IMR-90 (cell line): Measurements from ENCODE around the gene SLC35D2.

ENCODE experiments used
- CEBPB ChIP-seq: IDR thresholded peaks from 2 replicates; pipeline ENCODE4 v1.6.1; 2012; ENCODE audit warnings: low read depth, low read length, improper control_type of control experiment
- TF ChIP-seq, protein P1 (sequence below): conservative IDR thresholded peaks from 2 replicates; pipeline ENCODE4 v1.5.1; 2012; ENCODE audit warnings: mild to moderate bottlenecking, low read depth, low read length, improper control_type of control experiment

DNA sequence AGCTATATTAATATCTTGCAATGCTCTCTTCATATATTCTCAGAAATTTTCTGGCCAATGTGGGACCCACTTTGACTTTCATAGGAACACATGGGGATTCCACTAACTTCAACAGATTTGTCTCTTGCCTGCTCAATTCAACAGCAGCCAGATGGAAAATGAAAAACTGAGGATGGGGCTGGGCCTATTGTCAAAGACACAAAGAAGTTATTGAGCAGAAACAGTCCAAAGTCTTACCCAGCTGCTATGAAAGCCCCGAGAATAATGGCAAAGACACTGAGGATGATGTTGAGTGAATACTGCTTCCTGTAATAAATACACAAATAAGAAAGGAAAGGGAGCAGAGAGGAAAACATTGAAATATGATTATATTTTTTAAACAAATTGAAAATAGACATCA lies 32.6 kb downstream of the SLC35D2 start:
- no peak for TF ChIP-seq CEBPB
- TF ChIP-seq, protein P1, sequence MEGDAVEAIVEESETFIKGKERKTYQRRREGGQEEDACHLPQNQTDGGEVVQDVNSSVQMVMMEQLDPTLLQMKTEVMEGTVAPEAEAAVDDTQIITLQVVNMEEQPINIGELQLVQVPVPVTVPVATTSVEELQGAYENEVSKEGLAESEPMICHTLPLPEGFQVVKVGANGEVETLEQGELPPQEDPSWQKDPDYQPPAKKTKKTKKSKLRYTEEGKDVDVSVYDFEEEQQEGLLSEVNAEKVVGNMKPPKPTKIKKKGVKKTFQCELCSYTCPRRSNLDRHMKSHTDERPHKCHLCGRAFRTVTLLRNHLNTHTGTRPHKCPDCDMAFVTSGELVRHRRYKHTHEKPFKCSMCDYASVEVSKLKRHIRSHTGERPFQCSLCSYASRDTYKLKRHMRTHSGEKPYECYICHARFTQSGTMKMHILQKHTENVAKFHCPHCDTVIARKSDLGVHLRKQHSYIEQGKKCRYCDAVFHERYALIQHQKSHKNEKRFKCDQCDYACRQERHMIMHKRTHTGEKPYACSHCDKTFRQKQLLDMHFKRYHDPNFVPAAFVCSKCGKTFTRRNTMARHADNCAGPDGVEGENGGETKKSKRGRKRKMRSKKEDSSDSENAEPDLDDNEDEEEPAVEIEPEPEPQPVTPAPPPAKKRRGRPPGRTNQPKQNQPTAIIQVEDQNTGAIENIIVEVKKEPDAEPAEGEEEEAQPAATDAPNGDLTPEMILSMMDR: no peak
